ENCODE measurements around the gene OTULIN.
A peak's percentile ranks its signal among the peaks of the same experiment; 100 is the strongest.

Gene OTULIN

GRCh38 chr5:14664270-14665100, at the start of gene OTULIN:
OTULIN (plus strand) TSS chr5:14664718; CDS start chr5:14664826, 108 bp downstream.
- peak; percentile 88 for DNase-seq (ENCODE audit: low spot score)

DNA sequence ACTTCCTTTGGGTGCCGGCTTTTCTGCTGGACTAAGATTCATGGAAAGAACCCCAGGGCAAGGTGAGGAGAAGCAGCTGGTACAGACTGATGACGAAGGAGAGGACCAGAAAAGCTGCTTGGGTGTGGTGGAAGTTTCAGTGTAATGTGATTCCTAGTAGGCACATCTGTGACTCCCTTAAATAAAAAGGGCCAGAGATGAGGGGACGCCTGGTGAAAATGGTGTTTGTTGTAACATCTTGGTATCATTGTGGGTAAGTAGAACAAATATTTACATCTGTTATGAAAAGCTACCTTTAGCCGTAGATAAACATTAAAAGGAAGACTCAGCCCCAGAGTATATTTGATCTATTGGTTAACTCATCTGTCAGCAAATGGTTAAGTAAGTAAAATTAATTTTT, 49.2 kb upstream of the OTULIN start:
- no peak for DNase-seq (ENCODE audit: low spot score)

DNA sequence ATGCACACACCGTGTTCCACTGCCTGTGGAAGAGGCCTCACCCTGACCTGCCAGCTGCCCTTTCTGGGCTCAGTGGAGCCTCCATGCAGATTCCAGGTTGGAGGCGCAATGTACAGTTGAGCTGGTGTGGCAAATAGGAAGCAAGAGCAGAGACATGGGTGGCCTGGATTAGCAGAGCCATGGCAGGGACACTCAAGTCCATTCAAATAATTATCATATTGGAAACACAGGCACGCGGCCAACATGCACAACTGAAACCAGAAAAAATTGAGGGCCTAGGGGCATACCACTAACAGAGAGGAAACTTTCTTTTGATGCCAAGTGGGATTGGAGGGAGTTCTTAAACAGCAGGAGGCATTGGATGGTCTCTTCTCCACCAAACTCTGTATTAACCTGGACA, 47.1 kb upstream of the OTULIN start:
- no peak for DNase-seq (ENCODE audit: low spot score)

DNA sequence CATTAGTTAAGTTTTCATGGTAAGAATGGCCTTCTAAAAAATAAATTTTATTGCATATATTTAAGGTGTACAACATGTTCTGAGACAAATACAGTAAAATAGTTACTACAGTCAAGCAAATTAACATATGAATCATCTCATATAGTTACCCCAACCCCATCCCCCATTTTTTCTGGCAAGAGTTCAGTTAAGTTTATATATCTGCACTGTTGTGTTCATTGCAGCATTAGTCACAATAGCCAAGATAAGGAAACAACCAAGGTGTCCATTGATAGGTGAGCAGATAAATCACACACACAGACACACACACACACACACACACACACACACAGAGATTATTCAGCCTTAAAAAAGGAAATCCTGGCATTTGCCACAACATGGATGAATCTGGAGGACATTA, 37.2 kb upstream of the OTULIN start:
- DNase-seq (ENCODE audit: low spot score) = no peak

- DNase-seq (ENCODE audit: low spot score) = peak; percentile 26
Observed at GRCh38 chr5:14628346-14628745, 36.2 kb upstream of the OTULIN start.

DNA sequence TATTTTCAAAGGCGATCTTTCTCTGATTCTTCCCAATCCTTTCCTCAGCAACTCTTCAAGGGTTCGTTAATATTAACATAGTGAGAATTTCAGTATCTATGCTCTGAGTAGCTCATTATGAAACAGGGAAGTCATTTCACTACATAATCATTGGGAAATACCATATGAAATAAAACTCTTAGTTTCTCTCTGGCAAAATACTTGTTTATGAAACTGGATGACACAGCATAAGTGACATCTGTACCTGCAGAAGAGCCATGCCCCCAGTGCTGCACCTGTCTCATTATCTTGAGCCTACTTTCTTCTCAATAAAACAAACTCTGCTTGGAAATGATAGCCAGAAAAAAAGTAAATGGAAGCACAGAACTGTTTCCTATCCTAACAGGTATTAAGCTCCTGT, 33.8 kb upstream of the OTULIN start:
- DNase-seq (ENCODE audit: low spot score) = no peak

DNA sequence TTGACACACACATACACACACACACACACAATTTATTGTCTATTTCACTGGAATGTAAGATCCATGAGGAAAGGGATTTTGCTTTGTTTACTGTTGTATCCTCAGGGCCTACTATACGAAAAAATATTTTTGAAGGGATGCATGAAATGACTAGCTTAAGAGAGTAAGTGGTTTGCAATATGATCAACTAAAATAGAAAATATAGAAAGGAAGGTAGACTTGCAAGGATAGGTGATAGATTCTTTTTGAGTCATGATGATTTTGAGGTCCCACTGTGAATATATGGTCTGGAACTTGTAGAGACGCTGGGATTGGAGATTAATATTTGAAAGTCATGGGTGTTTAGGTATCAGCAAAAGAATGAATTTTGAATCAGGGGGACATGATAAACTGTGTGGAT, 28.9 kb upstream of the OTULIN start:
- no peak for DNase-seq (ENCODE audit: low spot score)

DNA sequence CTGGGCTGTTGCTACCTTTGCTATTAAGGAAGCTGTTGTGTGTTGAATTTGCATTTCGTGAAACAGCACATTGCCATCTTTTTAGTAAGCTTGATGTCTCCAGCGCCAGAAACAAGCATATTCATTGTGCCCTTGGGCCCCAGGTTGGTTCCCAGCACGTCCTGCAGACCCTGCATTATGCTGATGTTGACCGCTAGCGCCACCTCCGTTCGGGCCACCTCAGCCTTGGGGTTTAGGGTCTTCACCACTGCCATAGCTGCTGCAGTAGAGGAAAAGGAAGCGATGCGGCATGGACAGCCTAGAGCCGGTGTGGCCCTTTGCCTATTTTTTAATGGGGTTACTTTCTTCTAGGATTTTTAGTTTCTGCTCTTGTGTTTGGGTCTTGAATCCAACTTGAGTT, 23.8 kb upstream of the OTULIN start:
- DNase-seq (ENCODE audit: low spot score) = no peak

DNA sequence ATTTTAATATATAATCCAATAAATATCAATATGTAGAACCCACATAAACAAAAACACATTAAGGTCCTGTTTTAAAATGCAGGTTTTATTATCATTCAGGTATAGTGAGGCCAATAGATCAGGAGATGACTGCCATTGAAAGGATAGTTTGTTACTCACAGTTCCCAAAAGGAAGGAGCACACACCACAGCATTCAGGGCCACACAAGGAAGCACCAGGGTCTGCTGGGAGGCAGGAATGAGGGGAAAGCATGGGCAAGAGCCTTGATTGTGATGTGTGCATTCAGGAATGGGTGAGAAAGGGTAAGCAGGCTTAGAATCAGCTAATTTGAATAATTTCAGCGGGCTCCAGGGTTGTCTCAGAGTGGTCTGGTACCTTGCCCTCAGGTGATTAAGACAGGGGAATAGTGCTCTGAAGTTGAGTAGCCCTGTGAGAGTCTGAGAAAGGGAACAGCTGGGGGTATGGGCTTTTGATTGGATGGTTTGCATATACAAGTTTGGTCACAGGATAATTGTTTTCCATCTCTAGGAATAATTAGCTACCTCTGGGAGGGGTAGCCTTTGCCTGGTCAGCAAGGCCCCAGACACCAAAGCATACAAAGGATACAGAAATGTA, 19.8 kb upstream of the OTULIN start:
- DNase-seq (ENCODE audit: low spot score) = no peak

DNA sequence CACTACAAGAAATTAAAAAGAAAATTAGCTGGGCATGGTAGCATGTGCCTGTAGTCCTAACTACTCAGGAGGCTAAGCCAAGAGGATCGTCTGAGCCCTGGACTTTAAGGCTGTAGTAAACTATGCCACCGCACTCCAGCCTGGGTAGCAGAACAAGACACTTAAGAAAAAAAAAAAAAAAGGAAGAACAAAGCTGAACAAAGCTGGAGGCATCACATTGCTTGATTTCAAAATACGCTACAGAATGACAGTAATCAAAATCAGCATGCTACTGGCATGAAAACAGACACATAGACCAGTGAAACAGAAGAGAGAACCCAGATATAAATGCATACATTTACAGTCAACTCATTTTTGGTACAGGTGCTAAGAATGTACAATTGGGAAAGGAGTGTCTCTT, 14.5 kb upstream of the OTULIN start:
- DNase-seq (ENCODE audit: low spot score) = no peak

- no peak for DNase-seq (ENCODE audit: low spot score)
Observed at GRCh38 chr5:14655146-14655741, 9.3 kb upstream of the OTULIN start.

- DNase-seq (ENCODE audit: low spot score) = no peak
Observed at GRCh38 chr5:14656898-14657297, 7.6 kb upstream of the OTULIN start.

- DNase-seq (ENCODE audit: low spot score) = no peak
Observed at GRCh38 chr5:14659821-14660607, 4.5 kb upstream of the OTULIN start.

DNA sequence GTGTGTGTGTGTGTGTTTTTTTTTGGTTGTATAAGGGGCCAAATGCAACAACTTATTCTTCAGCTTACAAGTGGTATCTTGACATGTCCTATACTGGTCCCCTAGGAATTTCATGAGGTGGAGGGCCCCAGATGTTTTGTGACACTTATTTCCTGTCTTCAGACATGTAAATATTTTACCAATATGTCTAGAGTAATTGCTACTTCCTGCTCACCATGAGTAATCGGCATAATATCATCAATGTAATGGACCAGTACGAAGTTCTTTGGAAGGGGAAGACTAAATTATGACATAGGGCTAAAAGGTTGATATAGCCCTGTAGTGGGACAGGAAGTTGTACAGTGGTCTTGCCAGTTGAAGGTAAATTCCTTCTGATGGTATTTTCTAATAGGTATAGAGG, 3.7 kb upstream of the OTULIN start:
- no peak for DNase-seq (ENCODE audit: low spot score)

DNA sequence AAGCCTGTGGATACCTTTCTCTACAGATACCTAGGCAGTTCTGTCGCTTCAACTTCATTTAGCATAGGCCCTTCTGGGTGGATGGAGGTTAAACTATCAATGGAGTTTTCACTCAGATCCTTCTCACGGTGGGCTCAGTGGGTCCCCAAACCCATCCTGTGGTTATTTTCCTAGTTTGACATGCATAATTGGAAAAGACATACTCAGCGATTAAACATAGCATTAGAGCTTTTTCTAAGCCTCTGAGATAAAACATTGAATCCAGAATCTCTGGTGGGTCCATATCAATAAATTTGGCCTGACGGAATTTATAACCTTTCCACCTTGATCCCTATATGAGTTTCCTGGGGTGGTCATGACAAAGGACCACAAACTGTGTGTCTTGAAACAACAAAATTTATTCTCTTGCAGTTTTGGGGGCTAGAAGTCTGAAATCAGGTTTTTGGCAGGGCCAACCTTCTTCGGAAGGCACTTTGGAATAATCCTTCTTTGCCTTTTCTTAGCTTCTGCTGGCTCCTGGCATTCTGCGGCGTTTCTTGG, 1.7 kb upstream of the OTULIN start:
- no peak for DNase-seq (ENCODE audit: low spot score)

- no peak for DNase-seq (ENCODE audit: low spot score)
Observed at GRCh38 chr5:14663734-14664269, 716 bp upstream of the OTULIN start.

GRCh38 chr5:14665101-14665822, 744 bp downstream of the OTULIN start:
- no peak for DNase-seq (ENCODE audit: low spot score)

DNA sequence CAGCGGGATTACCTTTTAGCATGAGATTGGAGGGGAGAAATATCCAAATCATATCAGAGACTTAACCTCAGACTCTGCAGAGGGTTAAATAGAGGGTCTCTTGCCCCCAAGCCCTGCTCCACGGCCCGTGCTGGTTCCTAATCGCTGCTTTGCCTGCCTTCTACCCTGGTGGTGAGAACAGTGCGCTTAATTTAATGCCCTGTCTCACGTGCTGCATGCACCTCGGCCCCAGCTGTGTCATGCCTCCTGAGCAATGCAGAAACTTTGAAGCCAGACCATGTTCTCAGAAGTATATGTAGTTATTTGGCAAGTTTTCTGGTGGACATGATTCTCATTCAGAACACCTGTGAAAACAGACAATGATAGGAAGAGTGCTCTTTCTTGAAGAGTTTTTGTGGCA, 1.4 kb downstream of the OTULIN start:
- DNase-seq (ENCODE audit: low spot score) = no peak

DNA sequence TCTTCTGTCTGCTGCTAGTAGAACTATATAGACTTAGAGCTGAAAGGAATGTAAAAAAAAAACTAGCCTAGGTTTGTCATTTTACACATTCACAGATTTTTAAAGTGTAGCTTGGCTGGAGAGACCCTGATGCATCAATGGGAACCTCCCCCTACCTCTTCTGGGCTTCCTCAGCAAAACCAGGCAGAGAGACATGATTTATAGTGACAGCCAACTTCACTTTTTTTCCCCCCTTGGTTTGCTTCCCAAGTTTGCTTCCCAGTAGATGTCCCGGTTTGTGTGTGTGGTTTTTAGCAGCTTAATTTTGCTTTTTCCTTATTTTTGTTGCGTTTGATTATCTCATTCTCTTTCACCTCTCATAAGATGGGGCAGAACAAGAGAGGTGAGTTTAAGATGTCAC, 1.8 kb downstream of the OTULIN start:
- DNase-seq (ENCODE audit: low spot score) = no peak

DNA sequence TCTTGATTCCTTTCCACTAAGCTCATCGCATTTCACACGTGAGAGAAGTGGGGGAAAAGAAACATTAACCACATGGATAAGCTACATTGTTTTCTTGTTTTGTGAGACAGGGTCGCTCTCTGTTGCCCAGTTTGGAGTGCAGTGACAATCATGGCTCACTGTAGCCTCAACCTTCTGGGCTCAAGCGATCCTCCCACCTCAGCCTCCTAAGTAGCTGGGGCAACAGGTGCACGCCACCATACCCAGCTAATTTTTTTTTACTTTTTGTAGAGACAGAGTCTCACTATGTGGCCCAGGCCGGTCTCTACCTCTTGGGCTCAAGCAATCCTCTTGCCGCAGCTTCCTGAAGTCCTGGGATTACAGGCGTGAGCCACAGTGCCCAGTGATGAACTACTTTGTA, 2.8 kb downstream of the OTULIN start:
- DNase-seq (ENCODE audit: low spot score) = no peak

GRCh38 chr5:14667770-14668169, 3.3 kb downstream of the OTULIN start:
- DNase-seq (ENCODE audit: low spot score) = no peak

Data from COLO829 (cell line).